ENCODE measurements around the gene PNMT. TPM values are rescaled to one million over a fixed set of nuclear protein-coding genes. Genes with fewer than 3 reads are reported as not detected.
"Not testable (repeated sequence)": the region's sequence is repeated elsewhere in the genome, so short reads cannot be mapped to it uniquely, and the experiment has no call there.

Gene PNMT
- total RNA-seq, 1 donor from 2014 or later, result 5.8 TPM

DNA sequence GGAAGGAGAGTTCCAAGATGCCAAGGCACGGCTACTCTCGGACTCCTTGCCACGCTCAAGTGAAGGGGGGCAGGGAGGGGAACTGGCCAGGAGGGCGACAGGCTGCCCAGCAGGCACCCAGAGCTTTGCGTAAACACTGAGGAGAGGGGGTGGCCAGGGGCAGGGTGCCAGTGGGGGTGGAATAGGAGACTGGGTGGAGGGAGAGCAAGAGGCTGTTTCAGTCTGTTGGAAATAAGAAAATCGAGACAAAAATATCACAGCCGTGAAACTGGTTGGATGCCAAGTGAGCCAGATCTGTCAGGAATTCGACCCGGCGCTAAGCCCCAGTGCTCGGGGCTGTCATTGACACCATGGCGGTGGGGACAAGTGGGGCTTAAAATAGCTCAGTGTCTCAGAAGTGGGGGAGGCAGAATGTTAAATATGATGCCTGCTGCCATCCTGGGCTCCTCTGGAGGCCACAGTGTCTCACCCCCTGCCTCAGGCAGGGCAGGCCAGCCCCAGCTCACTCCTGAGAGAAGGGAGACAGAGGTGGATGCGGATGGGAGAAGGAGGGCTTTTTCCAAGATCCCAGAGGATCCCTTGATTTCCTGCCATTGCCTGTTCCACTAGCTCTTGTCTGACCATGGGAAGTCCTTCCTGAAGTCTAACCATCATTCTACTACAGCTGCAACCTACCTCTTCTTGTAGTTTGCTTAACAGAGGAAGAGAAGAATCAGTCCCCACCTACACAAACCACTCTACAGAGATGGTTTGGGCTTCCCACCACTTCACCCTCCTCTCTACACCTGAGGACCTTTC is 9.5 kb downstream of the PNMT start:
- ATAC-seq, result peak; percentile 75
- peak; percentile 85 for DNase-seq
- intact Hi-C loops (cut with micrococcal nuclease), result no loop called here

DNA sequence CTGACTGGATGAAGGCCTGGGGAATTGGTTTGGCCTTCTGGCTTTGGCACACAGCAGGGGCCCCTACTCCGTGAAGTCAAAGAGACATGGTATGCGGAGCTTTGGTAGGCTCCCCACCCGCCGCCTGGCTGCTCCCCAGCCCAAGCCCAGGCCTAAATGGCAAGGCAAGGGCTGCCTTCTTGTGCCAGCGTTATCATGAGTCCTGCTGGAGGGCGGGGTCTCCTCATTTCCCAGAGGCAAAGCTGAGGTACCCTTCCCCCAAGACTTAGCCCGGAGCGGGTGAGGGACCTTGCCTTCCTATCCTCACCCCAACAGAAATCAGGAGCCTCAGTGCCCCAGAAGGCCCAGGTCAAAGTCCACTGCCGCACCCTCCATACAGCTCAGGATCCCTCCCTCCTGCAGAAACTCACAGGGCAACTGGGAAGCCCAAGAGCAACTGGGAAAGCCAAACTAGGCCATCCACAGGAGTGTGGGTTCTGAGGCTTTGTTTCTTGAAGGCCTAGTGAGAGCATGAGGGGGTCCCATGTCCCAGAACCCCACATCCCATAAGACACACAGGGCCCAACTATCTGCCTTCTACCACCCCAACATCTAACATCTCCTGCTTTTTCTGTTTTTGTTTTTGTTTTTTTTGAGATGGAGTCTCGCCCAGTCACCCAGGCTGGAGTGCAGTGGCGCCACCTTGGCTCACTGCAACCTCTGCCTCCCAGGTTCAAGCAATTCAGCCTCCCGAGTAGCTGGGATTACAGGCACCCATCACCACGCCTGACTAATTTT is 10.3 kb downstream of the PNMT start:
- intact Hi-C loops (cut with micrococcal nuclease), result no loop called here

DNA sequence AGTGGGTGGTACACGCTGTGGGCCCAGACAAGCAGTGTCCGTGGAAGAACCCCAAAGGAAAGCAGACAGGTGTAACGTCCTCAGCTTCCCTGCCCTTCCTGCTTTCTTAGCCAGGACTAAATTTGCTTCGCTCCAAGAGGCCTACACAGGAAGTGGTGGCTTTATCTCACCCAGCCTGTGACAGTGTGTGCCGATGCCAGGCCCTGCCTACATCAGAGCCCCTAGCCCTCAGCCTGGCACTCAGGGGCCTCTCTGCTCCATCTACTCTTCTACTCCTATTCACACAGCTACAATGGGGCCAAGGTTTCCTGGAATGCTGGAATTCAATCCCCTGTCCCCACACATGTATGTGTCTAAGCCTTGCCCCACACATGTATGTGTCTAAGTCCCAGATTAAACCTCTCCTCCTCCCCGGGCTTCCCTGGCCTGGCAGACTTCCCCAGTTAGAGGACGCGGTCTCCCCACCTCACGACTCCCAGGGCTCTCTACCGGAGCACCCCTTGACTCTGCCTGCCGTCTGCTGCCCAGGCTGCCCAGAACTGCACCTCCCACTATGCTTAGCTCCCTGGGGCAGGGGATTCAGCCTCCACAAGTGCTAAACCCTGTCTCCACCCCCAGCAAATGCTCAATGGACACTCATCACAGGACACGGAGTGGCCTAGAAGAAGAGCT is 11.4 kb downstream of the PNMT start:
- peak; percentile 61 for ATAC-seq
- intact Hi-C loops (cut with micrococcal nuclease), result no loop called here

More for the DNA sequence above, 10.3 kb downstream of the PNMT start:
- ATAC-seq (no peak), DNase-seq (no peak)

DNA sequence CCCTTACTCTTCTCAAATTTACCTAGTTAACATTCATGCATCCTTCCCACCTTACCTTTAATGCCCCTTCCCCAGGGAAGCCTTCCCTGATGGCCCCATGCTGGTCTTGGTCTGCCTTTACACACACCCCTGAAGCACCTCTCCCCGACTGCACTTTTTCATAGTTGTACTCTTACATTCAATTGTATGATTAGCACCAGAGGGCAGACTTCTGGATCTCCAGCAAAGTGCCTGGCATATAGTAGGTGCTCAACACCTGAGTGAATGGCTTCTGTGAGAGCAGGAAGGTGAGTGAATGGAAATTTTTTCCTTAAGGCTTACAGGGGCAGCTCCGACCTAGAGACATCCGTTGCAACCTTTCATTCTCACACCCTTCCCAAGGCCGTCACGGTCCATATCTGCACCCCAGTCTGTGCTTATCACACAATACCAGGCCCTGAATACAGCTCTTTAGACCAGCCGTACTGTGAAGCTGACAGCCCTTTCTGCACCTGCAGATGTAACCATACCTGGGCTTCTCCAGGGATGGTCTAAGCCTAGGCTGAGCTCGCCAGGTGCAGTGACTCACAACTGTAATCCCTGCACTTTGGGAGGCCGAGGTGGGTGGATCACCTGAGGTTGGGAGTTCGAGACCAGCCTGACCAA is 15.2 kb downstream of the PNMT start:
- intact Hi-C loops (cut with micrococcal nuclease), result no loop called here
- DNase-seq (no peak), ATAC-seq (no peak)

More for the DNA sequence above, 11.4 kb downstream of the PNMT start:
- peak; percentile 74 for DNase-seq

- intact Hi-C loops (cut with micrococcal nuclease), result no loop called here
- ATAC-seq (no peak), DNase-seq (peak; percentile 27)
These were observed 16.3 kb downstream of the PNMT start for GRCh38 chr17:39684369-39685192.

DNA sequence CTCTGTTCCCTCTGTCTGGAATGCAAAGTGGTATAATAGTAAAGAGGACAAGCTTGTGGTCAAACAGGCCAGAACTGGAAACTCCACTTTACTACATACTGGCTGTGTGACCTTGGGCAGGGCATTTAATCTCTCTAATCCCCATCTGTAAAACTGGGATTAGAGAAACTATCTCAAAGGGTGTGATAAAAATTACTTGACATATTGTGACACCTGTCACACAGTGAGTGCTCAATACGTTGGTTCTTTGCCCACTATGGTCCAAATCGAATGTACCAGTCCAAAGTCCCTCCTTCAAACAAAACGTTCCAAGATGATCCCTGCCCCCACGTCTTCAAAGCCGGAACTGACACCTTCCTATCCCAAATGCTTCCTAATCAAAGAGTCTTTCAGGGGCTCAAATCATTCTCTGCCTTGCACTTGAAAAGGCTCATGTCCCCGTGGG is 18.9 kb downstream of the PNMT start:
- DNase-seq (no peak), ATAC-seq (no peak)
- intact Hi-C loops (cut with micrococcal nuclease), result no loop called here

- peak; percentile 95 for ATAC-seq
- intact Hi-C loops (cut with micrococcal nuclease), result no loop called here
- DNase-seq, result peak; percentile 90
These were observed 19.6 kb downstream of the PNMT start, which contains the start of gene PGAP3 for GRCh38 chr17:39687546-39688474. PGAP3 (minus strand) TSS chr17:39688057; CDS start chr17:39688014, 43 bp downstream.

DNA sequence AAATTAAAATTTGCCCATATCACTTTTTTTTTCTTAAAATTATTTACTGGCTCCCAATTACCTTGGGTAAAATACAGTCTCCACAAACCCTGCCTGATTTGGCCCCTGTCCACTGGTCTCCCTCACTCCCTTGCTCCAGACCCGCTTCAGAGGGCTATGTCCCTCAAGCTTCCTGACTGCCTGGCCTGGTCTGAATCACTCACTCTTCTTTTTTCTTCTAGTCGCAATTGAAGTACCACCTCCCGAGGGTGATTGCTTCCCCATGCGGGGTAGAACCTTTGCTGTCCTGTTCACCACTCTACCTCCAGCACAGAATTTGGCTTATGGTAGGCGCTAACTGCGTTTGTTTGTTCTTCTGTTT is 20.2 kb downstream of the PNMT start:
- no peak for ATAC-seq
- intact Hi-C loops (cut with micrococcal nuclease), result no loop called here

DNA sequence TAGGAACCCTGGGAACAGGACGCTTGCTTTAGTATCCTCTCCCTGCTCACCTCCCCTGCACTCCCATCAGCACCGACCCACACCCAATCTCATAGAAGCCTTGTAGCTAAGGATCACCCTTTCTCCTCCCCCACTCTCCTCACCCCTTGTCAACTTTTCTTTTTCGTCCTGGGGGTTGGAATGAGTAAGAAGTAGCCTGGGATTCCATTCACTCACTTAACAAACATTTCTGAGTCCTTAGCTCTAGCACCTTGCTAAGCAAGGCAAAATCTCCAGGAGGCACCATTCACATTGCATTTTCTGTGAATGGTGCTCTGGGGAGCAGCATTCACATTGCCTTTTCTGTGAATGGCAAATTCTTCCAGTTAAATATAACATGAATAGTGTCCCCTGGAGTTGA is 20.7 kb downstream of the PNMT start:
- no peak for DNase-seq
- intact Hi-C loops (cut with micrococcal nuclease), result no loop called here

More for the DNA sequence above, 20.2 kb downstream of the PNMT start:
- DNase-seq, result no peak

DNA sequence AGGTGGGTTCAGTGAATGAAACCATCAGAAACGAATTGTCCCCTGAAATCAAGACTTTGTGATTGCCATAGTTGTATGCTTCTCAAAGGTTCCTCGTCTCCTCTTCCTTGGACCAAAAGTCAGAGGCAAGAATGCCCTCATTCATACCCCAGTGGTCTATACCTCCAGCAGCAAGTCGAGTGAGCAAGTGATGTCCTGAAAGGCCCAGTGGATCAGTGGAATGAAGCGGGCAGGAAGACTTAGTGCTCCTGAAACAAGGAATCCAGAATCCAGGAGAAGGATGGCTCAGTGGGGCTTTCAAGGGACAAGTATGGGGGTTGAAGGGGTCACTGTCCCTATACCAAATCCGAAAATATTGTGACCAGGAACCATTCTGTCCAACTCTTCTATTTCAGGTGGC is 26.3 kb downstream of the PNMT start:
- intact Hi-C loops (cut with micrococcal nuclease), result no loop called here
- ATAC-seq (no peak), DNase-seq (no peak)

More for the DNA sequence above, 20.7 kb downstream of the PNMT start:
- no peak for ATAC-seq

GRCh38 chr17:39695089-39695474 is 26.8 kb downstream of the PNMT start:
- no peak for DNase-seq
- no peak for ATAC-seq
- intact Hi-C loops (cut with micrococcal nuclease), result no loop called here

GRCh38 chr17:39696731-39697130 is 28.5 kb downstream of the PNMT start:
- no peak for ATAC-seq
- no peak for DNase-seq
- intact Hi-C loops (cut with micrococcal nuclease), result no loop called here

DNA sequence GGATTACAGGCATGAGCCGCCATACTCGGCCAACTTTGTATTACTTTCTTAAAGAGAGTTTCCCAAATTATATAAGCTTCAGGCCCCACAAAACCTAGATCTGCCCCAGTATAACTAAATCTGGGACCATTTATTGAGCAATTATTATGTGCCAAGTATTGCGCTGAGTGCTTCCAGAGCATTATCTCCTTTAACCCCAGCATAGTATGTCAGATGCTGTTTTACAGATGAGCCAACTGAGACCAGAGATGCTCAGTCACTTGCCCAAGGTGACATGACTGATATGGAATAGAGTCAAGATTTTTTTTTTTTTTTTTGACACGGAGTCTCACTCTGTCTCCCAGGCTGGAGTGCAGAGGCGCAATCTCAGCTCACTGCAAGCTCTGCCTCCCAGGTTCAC is 29.7 kb downstream of the PNMT start:
- DNase-seq (no peak), ATAC-seq (no peak)
- intact Hi-C loops (cut with micrococcal nuclease), result no loop called here

- DNase-seq; ATAC-seq; intact Hi-C loops (cut with micrococcal nuclease): not testable (repeated sequence)
These were observed 31.0 kb downstream of the PNMT start for GRCh38 chr17:39699157-39699817.

DNA sequence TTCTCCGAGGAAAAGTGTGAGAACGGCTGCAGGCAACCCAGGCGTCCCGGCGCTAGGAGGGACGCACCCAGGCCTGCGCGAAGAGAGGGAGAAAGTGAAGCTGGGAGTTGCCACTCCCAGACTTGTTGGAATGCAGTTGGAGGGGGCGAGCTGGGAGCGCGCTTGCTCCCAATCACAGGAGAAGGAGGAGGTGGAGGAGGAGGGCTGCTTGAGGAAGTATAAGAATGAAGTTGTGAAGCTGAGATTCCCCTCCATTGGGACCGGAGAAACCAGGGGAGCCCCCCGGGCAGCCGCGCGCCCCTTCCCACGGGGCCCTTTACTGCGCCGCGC is 31.5 kb downstream of the PNMT start, which contains the start of gene ERBB2:
Gene ERBB2 (plus strand): TSS at position 247 of the 330 bp plus-strand sequence. CDS start 175 bp downstream, outside the sequence.
- intact Hi-C loops (cut with micrococcal nuclease), result no loop called here
- ATAC-seq, result peak; percentile 88
- peak; percentile 77 for DNase-seq

DNA sequence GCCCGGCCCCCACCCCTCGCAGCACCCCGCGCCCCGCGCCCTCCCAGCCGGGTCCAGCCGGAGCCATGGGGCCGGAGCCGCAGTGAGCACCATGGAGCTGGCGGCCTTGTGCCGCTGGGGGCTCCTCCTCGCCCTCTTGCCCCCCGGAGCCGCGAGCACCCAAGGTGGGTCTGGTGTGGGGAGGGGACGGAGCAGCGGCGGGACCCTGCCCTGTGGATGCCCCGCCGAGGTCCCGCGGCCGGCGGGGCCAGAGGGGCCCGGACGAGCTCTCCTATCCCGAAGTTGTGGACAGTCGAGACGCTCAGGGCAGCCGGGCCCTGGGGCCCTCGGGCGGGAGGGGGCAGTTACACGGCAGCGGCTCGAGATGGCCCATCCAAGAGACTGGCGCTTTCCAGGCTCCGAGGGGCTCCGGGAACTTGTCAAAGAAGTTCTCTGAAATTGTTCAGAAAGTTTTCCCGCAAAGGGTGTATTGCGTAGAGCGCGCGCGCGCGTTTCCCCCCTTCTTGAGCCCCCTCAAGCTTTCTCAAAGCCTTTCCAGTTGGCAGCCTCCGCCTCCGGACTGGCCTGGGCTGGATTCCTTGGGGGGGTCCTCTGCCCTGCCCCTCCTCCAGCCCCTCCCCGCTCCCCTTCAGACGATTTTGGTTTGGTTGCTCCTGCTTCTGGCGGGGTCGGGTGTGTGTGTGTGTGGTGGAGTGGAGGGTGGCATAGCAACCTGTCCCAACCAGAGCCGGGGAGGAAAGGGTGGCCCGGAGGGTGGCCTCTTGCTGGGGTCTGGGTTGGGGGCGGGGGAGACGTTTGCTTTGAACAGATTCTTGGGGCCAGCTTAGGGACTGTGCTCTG is 32.1 kb downstream of the PNMT start:
- peak; percentile 46 for DNase-seq
- intact Hi-C loops (cut with micrococcal nuclease), result no loop called here
- peak; percentile 61 for ATAC-seq

Data from left ventricle myocardium superior (tissue), 1 donor.